NCI-H128 (cell line): ENCODE results near the gene SP140.
"Not testable (repeated sequence)": the region's sequence is repeated elsewhere in the genome, so short reads cannot be mapped to it uniquely, and the experiment has no call there.

Experiments used
- DNase-seq: peaks from one replicate; lab custom pipeline; 2025; ENCODE audit not compliant: unreplicated experiment; lab: John Stamatoyannopoulos, UW

Gene SP140

GRCh38 chr2:230225486-230225885 lies at the start of gene SP140:
Gene SP140, plus strand, starts transcription at chr2:230225736. Its CDS starts 109 bp downstream, at chr2:230225845.
- no peak for DNase-seq

GRCh38 chr2:230176996-230177395 lies 48.5 kb upstream of the SP140 start:
- no peak for DNase-seq

- no peak for DNase-seq
Measured at GRCh38 chr2:230178546-230179485, 46.7 kb upstream of the SP140 start.

GRCh38 chr2:230179907-230180306 lies 45.6 kb upstream of the SP140 start:
- no peak for DNase-seq

DNA sequence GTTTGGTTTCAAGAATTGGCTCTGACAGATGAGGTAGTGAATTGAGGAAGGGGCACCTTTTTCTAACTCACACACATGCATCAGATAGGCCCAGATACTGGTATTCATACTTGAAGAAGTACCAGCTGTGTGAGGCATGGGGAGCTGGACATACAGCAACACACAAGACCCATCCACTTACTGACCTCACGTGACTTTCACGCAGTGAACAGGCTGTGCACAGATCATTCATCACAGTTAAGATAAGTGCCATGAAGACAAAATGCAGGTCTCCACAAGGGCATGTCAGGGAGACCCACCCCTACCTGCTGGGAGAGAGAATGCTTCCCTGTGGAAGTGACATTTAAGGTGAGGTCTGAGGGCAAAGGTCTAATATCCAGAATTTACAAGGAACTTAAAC lies 44.3 kb upstream of the SP140 start:
- DNase-seq = no peak

GRCh38 chr2:230184727-230185578 lies 40.6 kb upstream of the SP140 start:
- no peak for DNase-seq

DNA sequence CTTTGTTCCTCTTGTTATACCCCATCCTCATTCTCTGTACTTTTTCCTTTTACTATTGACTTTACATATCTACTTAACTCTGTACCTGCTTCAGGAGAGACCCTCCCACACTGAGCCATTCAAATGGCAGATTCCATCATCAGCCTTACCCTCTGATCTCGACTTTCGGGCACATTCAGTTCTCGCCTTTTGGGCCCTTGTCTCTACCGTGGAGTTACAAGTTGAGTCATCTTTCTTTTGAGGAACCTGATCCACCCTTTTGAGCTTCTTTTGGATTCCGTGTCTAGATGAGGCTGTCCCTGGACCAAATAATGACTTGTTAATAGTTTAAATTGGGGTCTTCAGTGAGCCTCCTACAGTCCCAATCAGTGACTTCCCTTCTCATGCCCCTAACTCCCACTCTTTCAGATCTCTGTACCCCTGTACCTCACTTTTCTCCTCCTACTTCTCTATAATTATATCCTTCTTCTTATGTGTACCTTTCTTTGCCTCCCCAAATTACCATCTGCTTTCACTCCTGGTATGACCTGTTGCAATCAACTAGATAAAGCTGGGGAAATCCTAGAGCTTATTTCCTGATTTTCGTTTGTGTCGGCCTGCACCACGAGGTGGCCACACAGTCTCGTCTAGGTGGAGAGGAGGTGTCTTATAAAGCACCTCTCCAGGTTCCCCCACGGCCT lies 23.0 kb upstream of the SP140 start:
- DNase-seq = no peak

DNA sequence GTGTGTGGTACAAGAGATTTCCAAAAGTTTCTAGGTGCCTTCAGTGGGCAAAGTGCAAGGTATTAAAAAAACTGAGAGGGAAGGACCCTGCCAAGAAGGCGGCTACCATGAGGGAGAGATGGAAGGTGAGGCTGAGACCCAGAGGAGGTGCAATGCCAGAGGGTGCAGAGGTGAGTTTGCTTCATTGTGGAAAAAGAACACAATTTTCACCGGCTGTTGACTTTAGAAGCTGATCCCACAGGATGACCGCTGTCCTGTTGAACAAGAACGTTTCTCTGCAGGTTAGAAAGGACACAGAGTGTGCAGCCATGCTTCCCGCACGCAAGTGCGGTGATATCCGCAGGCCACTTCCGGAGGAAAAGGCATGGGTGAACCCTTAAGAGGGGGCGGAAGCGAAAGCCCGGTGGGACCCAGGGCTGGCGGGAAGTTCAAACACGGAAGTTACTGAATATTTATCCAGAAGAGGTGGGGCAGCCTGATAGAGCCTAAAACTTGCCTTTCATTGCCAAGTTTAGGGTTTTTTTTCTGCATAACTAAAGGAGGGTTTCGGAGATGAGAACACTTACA lies 22.3 kb upstream of the SP140 start:
- DNase-seq = no peak

DNA sequence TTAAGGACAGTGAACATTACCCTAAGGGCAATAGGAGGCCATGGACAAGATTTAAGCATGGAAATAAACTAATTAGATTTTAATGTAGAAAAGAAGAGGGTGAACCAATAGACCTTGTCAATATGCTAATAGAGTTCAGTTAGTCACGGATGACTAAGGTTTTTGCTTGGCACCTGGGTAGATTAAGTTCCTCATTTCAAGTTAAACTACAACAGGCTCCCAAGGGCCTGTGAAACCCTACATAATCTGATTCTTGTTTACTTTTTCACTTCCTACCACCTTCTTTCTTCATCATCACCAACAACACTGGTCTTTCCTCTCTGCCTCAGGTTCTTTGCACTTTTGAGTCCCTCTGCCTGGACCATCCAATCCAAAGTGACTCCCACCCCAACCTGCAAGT lies 20.5 kb upstream of the SP140 start:
- no peak for DNase-seq

DNA sequence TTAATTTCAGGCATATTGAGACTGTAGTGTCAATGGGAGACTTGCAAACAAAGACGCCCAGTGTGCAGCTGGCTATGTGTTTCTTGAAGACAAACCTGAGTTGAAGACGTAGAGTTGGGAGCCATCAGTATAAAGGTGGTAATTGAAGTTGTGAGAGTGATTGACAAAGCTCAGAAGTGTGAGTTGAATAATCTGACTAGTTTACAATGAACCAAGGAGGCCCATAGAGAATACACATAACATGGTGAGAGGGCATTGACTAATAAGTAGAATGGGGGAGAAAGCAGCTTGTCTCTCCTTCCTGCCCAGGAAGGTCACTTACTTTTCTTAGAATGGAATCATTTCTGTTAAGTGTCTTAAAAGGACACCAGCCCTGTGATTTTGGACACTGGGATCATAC lies 19.8 kb upstream of the SP140 start:
- no peak for DNase-seq

DNA sequence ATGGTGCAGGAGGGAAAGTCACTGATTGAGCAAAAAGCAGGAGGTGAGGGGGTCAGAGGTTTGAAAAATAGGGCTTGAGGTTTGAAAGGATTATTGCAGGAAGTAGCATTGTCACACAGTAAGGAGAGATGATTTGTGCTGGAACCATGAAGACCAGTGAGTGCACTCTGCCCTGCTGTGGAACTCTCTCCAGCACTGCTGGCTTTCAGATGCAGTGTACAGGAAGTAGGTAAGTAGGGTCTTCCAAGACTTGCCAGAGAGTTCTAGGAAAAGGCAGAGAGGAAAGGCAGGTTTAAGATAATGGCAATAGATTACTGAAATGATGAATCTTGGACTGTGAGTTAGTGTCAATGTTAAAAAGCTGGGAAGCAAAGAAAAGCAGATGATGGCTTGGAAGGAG lies 17.0 kb upstream of the SP140 start:
- no peak for DNase-seq

- DNase-seq = no peak
Measured at GRCh38 chr2:230209422-230210051, 16.0 kb upstream of the SP140 start.

DNA sequence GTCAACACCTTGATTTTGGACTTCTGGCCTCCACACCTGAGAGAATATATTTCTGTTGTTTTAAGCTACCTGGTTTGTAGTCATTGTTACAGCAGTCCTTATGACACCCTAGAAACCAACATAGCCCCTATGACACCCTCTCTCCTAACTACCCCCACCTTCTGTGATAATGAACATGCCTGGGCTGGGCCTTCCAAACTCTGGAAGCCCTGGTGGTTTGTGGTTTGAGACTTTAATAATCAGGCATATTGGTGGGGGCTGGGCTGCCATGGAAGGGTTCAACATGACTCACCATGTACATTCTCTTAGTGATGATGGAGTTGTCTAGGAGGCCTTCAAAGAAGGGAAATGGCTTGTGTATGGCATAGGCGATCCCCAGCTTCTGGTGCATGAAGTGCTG lies 9.0 kb upstream of the SP140 start:
- no peak for DNase-seq

DNA sequence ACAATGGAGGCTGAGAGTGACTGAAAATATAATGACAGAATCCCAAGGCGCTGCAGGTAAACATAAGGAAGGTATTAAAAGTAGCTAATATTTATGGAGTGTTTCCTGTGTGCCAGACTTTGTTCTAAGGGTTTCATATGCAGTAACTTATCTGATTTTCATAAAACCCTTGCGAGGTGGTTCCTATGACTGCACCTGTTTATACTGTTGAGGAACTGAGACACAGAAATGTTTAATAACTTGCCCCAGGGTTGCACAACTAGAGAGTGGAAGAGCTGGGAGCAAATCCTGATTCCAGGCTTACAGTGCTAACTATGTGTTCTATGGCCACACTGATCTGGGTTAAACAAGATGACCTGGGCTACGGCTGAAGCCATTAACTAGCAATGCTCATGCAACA lies 8.1 kb upstream of the SP140 start:
- no peak for DNase-seq

GRCh38 chr2:230218421-230218820 lies 7.1 kb upstream of the SP140 start:
- no peak for DNase-seq

- DNase-seq = no peak
Measured at GRCh38 chr2:230219419-230220331, 5.9 kb upstream of the SP140 start, which contains the start of gene SP110. Gene SP110, minus strand, starts transcription at chr2:230219984. Its CDS starts 3,057 bp downstream, at chr2:230216927.

GRCh38 chr2:230220347-230220969 lies 5.1 kb upstream of the SP140 start:
- no peak for DNase-seq

- DNase-seq = no peak
Measured at GRCh38 chr2:230221493-230221892, 4.0 kb upstream of the SP140 start.

DNA sequence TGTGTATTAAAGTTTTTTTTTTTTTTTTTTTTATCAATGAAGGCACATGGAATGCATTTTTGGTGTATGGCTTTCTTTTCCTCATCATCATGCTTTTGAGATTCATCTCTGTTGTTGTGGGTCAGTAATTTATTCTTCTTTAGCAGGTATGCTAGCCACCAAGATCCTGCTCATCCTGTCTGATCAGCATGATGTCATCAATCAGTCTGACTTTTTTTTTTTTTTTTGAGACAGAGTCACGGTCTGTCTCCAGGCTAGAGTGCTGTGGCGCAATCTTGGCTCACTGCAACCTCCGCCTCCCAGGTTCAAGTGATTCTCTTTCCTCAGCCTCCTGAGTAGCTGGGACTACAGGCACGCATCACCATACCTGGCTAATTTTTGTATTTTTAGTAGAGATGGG lies 2.7 kb upstream of the SP140 start:
- DNase-seq = not testable (repeated sequence)
